Stimulated activated CD4-positive, alpha-beta T cell treated with anti-CD3 and anti-CD28 coated beads, Interleukin-2, amount 100 ng/mL, for 4 hours (primary cell): ENCODE measurements around the gene EMID1.

Experiments
- DNase-seq: peaks from one replicate; pipeline ENCODE4 v3.0.0-alpha.2; 2020; ENCODE audit warnings: low read depth

Gene EMID1

GRCh38 chr22:29195118-29195963 is 10.4 kb upstream of the EMID1 start:
- DNase-seq = no peak

- no peak for DNase-seq
Observed at GRCh38 chr22:29195964-29196666, 9.6 kb upstream of the EMID1 start.

GRCh38 chr22:29197096-29197495 is 8.6 kb upstream of the EMID1 start:
- no peak for DNase-seq

DNA sequence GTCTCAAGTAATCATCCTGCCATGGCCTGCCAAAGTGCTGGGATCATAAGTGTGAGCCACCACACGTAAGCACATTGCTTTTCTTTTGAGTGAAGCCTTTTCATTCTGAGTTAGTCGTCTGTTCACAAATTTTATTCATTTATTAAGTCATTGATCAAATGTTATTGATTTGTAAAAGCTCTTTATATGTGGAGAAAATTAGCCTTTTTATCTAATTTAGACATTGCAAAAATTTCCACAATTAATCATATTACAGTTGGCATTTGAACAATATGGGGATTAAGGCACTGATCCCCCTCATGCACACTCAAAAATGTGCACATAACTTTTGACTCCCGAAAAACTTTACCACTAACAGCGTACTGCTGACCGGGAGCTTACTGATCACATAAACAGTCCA is 7.5 kb upstream of the EMID1 start:
- no peak for DNase-seq

GRCh38 chr22:29199702-29200400 is 5.8 kb upstream of the EMID1 start:
- DNase-seq = no peak

DNA sequence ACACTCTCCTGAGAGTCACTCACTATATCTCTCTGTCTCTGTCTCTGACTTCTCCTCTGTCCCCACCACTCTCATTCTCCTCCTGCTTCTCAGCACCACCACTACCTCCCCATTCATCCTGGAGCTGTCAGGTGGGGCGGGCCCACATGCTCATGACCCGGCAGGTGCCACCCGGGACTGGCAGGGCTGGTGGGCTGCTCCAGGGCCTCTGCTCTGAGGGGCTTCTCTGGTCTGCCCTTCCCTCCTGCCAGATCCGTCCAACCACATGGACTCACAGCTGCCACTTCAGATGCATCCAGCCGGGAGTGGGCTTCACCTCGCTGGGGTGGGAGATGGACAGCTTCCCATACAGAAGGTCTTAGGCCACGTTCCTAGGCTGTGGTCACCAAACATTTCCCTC is 4.8 kb upstream of the EMID1 start:
- no peak for DNase-seq

- DNase-seq = no peak
Observed at GRCh38 chr22:29201782-29202181, 3.9 kb upstream of the EMID1 start.

DNA sequence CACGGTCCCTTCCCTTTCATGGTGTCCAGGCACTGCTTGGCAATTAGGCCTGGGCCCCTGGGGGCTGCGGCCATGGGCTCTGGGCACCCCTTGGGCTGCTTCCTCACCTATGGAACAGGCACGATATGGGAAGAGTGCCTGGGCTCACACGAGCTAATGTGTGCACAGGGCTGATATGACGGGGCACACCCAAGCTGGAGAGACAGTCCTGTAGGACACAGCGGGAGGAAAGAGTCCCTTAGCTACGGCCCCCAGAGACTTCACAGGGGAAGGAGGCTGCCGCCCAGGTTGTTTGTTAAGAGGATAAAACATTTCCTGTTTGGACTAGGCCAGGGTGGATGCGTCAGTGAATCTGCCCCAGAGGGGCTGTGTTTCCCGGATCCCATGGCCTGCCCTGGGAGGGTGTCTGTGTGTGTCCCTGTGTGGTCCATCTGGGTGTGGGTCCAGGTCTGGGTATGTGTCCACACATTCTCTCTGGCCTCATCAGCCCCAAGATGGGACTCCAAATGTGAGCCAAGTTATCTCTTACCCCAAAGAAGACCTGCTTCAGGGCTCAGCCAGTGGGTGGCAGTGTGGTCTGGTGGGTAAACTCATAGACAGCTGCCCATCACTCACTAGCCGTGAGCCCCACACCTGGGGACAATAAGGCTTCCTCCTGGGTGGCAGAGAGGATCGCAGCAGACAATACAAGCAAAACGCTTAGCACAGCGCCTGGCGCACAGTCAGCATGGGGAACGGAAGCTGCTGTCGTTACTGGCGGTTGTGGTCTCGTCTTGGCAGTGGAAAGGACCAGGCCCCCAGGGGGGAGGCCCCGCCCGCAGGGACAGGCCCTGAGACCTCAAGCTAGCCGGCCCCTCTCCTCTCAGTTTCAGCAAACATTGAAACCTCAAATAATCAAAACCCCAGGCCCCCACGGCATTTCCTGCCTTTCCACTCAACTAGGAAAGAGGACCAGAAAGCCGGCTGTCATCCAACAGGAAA is 3.2 kb upstream of the EMID1 start:
- DNase-seq = no peak

GRCh38 chr22:29203488-29204454 is 1.9 kb upstream of the EMID1 start:
- no peak for DNase-seq

DNA sequence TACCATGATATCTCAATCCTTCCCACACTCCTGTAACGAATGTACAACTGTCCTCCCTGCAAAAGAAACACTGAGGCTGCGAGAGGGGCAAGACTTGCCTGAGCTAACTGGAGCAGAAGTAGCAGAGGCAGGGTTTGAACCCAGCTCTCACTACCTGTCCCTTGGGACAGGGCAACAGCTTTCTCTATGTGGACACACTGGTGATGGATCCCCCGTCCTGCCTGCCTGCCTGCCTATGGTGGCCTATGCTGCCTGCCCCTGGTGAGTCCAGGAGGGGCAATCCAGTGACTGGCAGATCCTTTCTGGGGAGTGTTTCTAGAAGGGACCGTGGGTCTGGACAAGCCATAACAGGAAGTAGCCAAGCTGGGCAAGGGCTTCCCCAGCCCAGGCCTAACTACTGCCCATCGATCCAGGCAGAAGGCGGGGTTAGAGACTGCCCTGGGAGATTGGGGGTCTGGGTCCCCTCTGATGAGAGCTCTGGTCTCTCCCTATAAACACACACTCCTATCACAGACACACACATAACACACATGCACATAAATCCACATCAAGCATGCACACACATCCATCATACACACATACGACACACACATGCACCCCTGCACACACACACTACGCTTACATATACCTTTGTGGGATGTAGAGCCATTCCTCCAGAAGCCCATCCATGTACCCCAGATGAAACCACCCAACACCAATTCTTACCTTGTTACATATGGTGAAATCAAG is 1.1 kb upstream of the EMID1 start:
- DNase-seq = no peak

DNA sequence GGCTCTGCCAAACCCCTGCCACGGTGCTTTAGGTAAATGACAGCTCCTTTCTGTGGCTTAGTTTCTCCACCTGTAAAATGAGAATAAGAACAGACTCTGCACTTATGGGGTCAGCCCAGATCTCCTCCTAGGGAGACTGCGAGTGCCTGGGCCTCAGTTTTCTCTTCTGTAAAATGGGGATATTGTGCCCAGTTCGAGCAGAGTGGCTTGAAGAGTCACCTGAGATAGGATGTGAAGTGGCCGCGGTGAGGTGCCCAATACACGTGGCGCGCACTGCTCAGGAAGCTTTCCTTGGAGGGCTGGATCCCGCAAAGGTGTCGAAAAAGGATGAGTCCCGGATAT is 473 bp upstream of the EMID1 start:
- no peak for DNase-seq

DNA sequence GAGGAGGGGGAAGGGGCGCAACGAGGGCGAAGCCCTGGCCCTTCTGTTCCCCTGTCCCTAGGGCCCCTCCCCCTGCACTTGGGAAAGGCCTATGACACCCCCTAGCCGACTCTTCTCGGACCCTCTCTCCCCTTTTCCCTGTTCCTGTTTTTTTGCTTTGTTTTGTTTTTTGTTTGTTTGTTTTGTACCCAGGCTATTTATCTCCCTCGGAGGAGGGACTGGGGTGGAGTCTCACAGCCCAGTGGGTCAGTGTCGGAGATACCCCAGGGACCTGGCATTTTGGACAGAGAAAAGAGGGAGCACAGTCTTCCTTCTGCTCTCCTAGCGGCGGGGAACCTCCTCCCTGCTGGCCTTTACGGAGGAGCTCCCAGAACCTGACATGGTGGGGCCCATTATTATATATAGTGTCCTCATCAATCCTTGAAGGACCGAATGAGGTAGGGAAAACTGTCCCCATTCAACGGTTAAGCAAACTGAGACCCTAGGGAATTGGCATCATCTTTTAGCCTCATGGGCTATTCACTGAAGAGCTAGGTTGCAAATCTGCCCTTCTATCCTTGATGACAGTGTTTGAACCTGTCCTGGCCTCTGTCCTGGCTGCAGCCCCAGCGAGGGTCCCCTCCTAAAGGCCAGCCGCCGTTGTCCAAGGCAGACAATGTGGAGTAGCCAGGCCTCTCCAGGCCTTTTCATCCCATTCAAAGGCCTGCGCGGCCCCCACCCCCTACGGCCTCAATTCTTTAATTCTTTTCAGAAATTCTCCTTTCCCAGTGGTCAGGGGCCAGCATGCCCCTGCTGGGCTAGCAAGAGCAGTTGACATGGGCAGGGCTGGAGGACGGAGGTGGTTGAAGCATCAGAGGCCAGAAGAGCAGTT is 911 bp downstream of the EMID1 start:
- DNase-seq = no peak

- DNase-seq = no peak
Observed at GRCh38 chr22:29207243-29207550, 1.5 kb downstream of the EMID1 start.

GRCh38 chr22:29207562-29208501 is 2.1 kb downstream of the EMID1 start:
- DNase-seq = no peak

DNA sequence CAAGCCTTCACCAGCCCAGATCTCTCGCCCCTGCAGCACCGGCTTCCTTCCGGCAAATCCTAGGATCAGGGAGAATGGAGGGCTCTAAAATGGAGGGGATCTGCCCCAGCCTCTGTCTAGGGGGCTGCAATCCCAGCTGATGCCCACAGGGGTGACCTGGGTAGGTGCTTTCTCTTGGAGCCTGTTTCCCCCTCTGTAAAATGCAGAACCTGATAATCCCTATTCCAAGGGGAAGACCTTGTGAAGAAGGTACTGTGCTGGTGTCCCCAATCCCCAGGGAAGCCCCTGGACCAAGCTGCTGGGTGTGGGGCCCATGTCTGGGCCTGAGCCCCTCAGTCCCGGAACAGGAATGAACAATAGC is 2.8 kb downstream of the EMID1 start:
- no peak for DNase-seq

- DNase-seq = no peak
Observed at GRCh38 chr22:29208879-29209623, 3.4 kb downstream of the EMID1 start.

- no peak for DNase-seq
Observed at GRCh38 chr22:29209624-29209929, 3.9 kb downstream of the EMID1 start.

- no peak for DNase-seq
Observed at GRCh38 chr22:29211066-29211465, 5.4 kb downstream of the EMID1 start.
